Right lobe of liver (tissue), 6 donors: ENCODE measurements around the gene REPIN1. TPM values are rescaled to one million over a fixed set of nuclear protein-coding genes. Genes with fewer than 3 reads are reported as not detected.

Experiments used
- ATAC-seq, 4 donors: fragments of 200-7000 bp; cut with Tn5 transposase; one replicate each; pipeline ENCODE4 v1.9.1; 2020; ENCODE audit warnings: mild to moderate bottlenecking in 4 of 4, moderate library complexity in 4 of 4
- DNase-seq, 3 donors: peaks; one replicate each; pipeline ENCODE4 v3.0.0-alpha.2; 2020
- H3K27ac ChIP-seq, 3 donors: fragments of 200-600 bp; one replicate each; pipeline ENCODE4 v1.8.0; 2022
- H3K27me3 ChIP-seq, 2 donors: fragments of 200-600 bp; one replicate each; pipeline ENCODE4 v1.8.0; 2022
- H3K36me3 ChIP-seq, 4 donors: fragments of 200-600 bp; sonication (generic) in 1 of 4; one replicate each; pipeline versions ENCODE4 v1.5.1 to v1.8.0; 2017 to 2022; ENCODE audit warnings: control low read depth in 1 of 4
- H3K4me1 ChIP-seq, 4 donors: fragments of 200-600 bp; sonication (generic) in 1 of 4; one replicate each; pipeline versions ENCODE4 v1.5.1 to v1.8.0; 2017 to 2022; ENCODE audit warnings: control low read depth in 1 of 4
- H3K4me3 ChIP-seq, 3 donors: fragments of 200-600 bp; one replicate each; pipeline ENCODE4 v1.8.0; 2022
- H3K9me3 ChIP-seq, 4 donors: fragments of 200-600 bp; sonication (generic) in 1 of 4; one replicate each; pipeline versions ENCODE4 v1.5.1 to v1.8.0; 2017 to 2022; ENCODE audit warnings: control low read depth in 1 of 4
- CTCF ChIP-seq, 4 donors: fragments of 200-600 bp in 3 of 4; fragments of 450-650 bp in 1 of 4; IDR thresholded peaks; one replicate each; pipeline versions ENCODE4 v1.5.1 to v1.8.0; 2016 to 2022; ENCODE audit warnings: antibody characterized with exemption in 4 of 4, mild to moderate bottlenecking in 2 of 4
- POLR2A ChIP-seq: fragments of 450-650 bp; IDR thresholded peaks from one replicate; pipeline ENCODE4 v1.6.1; 2017; ENCODE audit warnings: antibody characterized with exemption, mild to moderate bottlenecking
- WGBS: methylation state at CpG from one replicate; pipeline ENCODE4 v1.1.6; 2018; ENCODE audit warnings: low coverage, low lambda C conversion rate; ENCODE audit not compliant: insufficient coverage; ENCODE audit errors: missing lambda C conversion rate; 5-methylcytosine and 5-hydroxymethylcytosine counted together
- intact Hi-C, 2 donors: fragments of 100-400 bp; cut with DNase I; formaldehyde crosslinking; loops; one replicate each; pipeline versions ENCODE4 v1.11.2 to v1.14.1; 2022
- total RNA-seq, 6 experiments: library from RNA; depleted of rRNA in 2 of 6; stranded (reverse); fragments of >200 nt in 2 of 6; fragmentation: NEBNext Ultra II Directional in 3 of 6; extraction: Animal tissue kit (Norgen Biotek cat#: 25700) in 3 of 6; gene quantifications; one replicate each; pipeline versions ENCODE4 v1.1.0 to v1.2.4, GENCODE V29; 2016 to 2023
- donor health status: DM: no; HTN: yes; CAD: no.
- donor health status: DM: no; HTN: no; CAD: no.
- donor health status: DM: no; HTN: no; CAD: no.
- donor health status: DM: no; HTN: yes; CAD: no.
- donor health status: DM: no; HTN: yes; CAD: no.

The REPIN1 gene
- total RNA-seq, 6 experiments from 2014 or later = 56.2 to 133 (median 73.5) TPM

GRCh38 chr7:150404805-150405583 lies 36.4 kb downstream of the REPIN1 start:
- ATAC-seq (peak; percentile 90 to 93 (median 92)), DNase-seq (peak; percentile 92 to 93 (median 92))
- Histone ChIP-seq H3K27ac (peak overlapping the region; percentile 88 to 96 (median 95)), H3K4me1 (peaks cover 0 to 23% (median 8%) of the 10 kb centered on the region in 4 donors), H3K36me3 (no peaks in the 10 kb centered on the region), H3K9me3 (no peaks in the 10 kb centered on the region), H3K4me3 (peak overlapping the region; percentile 71 to 78 (median 72)), H3K27me3 (no peaks in the 10 kb centered on the region)
- intact Hi-C loops = no loop called here
- 0% methylated on average over 27 of the region's 86 CpGs for WGBS
- TF ChIP-seq POLR2A = peak; percentile 90
- TF ChIP-seq CTCF (IDR thresholded peaks at IDR 0.05) = peak in 2 of 4 donors; percentile 30 to 51

GRCh38 chr7:150405584-150406311 lies 37.1 kb downstream of the REPIN1 start:
- peak; percentile 7 to 29 (median 25) for ATAC-seq
- peaks cover 0 to 23% (median 8%) of the 10 kb centered on the region in 4 donors for H3K4me1 ChIP-seq
- intact Hi-C loops = no loop called here

GRCh38 chr7:150406312-150406566 lies 37.6 kb downstream of the REPIN1 start:
- peaks cover 0 to 5% (median 0%) of the 10 kb centered on the region in 4 donors for H3K36me3 ChIP-seq
- TF ChIP-seq POLR2A = no peak
- TF ChIP-seq CTCF (IDR thresholded peaks at IDR 0.05) = no peak
- peak in 1 of 4 donors; percentile 2 for ATAC-seq
- DNase-seq = no peak
- no peaks in the 10 kb centered on the region for H3K27me3 ChIP-seq
- peak overlapping the region; percentile 88 to 96 (median 91) for H3K27ac ChIP-seq
- intact Hi-C loops = no loop called here
- no CpG with 5 or more reads among the region's 2 CpGs for WGBS
- H3K4me1 ChIP-seq = peaks cover 0 to 23% (median 8%) of the 10 kb centered on the region in 4 donors
- H3K4me3 ChIP-seq = peak overlapping the region in 1 of 3 donors; percentile 78
- H3K9me3 ChIP-seq = no peaks in the 10 kb centered on the region

More at GRCh38 chr7:150405584-150406311, 37.1 kb downstream of the REPIN1 start:
- TF ChIP-seq POLR2A = no peak
- TF ChIP-seq CTCF (IDR thresholded peaks at IDR 0.05) = no peak
- peak in 1 of 3 donors; percentile 46 for DNase-seq
- Histone ChIP-seq H3K36me3 (peaks cover 0 to 5% (median 0%) of the 10 kb centered on the region in 4 donors), H3K27ac (peak overlapping the region; percentile 88 to 96 (median 91)), H3K27me3 (no peaks in the 10 kb centered on the region), H3K9me3 (no peaks in the 10 kb centered on the region), H3K4me3 (peak overlapping the region; percentile 71 to 78 (median 72))
- WGBS = 8% methylated on average over 33 of the region's 35 CpGs

GRCh38 chr7:150406567-150407421 lies 38.2 kb downstream of the REPIN1 start:
- peaks cover 0 to 23% (median 8%) of the 10 kb centered on the region in 4 donors for H3K4me1 ChIP-seq
- no peak for TF ChIP-seq CTCF (IDR thresholded peaks at IDR 0.05)
- no peak for TF ChIP-seq POLR2A
- 12% methylated on average over 9 of the region's 10 CpGs for WGBS
- peak in 1 of 3 donors; percentile 49 for DNase-seq
- no peaks in the 10 kb centered on the region for H3K9me3 ChIP-seq
- peaks cover 0 to 5% (median 0%) of the 10 kb centered on the region in 4 donors for H3K36me3 ChIP-seq
- H3K4me3 ChIP-seq = peak overlapping the region in 1 of 3 donors; percentile 78
- no peaks in the 10 kb centered on the region for H3K27me3 ChIP-seq
- peak; percentile 14 to 39 (median 36) for ATAC-seq
- peak overlapping the region; percentile 88 to 96 (median 91) for H3K27ac ChIP-seq
- intact Hi-C loops = no loop called here
